H9 (cell line): Measurements from ENCODE around the gene SPATA22. TPM values are rescaled to one million over a fixed set of nuclear protein-coding genes. Genes with fewer than 3 reads are reported as not detected.

Source experiments
- DNase-seq: peaks from one replicate; pipeline ENCODE4 v3.0.0-alpha.2; 2017
- H2AFZ ChIP-seq: one replicate; pipeline ENCODE4 v1.6.1; 2013; ENCODE audit warnings: mild to moderate bottlenecking, low read length, control low read depth, moderate library complexity
- H2AK5ac ChIP-seq: 2 replicates; pipeline ENCODE4 v1.6.1; 2013; ENCODE audit warnings: low read length, control low read depth, mixed read lengths; ENCODE audit not compliant: insufficient read length
- H2BK120ac ChIP-seq: one replicate; pipeline ENCODE4 v1.6.1; 2013; ENCODE audit warnings: low read depth, mild to moderate bottlenecking, low read length, control low read depth, inconsistent platforms; ENCODE audit not compliant: poor library complexity, severe bottlenecking
- H2BK12ac ChIP-seq: 2 replicates; pipeline ENCODE4 v1.6.1; 2013; ENCODE audit warnings: low read length, control low read depth, mixed read lengths, low read depth; ENCODE audit not compliant: insufficient read length
- H2BK15ac ChIP-seq: 2 replicates; pipeline ENCODE4 v1.6.1; 2013; ENCODE audit warnings: low read depth, low read length, control low read depth
- H2BK20ac ChIP-seq: one replicate; pipeline ENCODE4 v1.6.1; 2013; ENCODE audit warnings: low read depth, mild to moderate bottlenecking, low read length, control low read depth, inconsistent platforms; ENCODE audit not compliant: poor library complexity, severe bottlenecking
- H2BK5ac ChIP-seq: 2 replicates; pipeline ENCODE4 v1.6.1; 2013; ENCODE audit warnings: low read length, control low read depth, mixed read lengths; ENCODE audit not compliant: insufficient read length
- H3K14ac ChIP-seq: 2 replicates; pipeline ENCODE4 v1.6.1; 2013; ENCODE audit warnings: low read length, control low read depth; ENCODE audit not compliant: insufficient read depth
- H3K18ac ChIP-seq: 2 replicates; pipeline ENCODE4 v1.6.1; 2013; ENCODE audit warnings: low read depth, mild to moderate bottlenecking, mixed read lengths, low read length, control low read depth; ENCODE audit not compliant: insufficient read length
- H3K23ac ChIP-seq: 2 replicates; pipeline ENCODE4 v1.6.1; 2013; ENCODE audit warnings: low read length, control low read depth, mixed read lengths, low read depth; ENCODE audit not compliant: insufficient read length
- H3K23me2 ChIP-seq: 2 replicates; pipeline ENCODE4 v1.6.1; 2013; ENCODE audit warnings: low read depth, mild to moderate bottlenecking, mixed read lengths, low read length, control low read depth; ENCODE audit not compliant: insufficient read length, poor library complexity, severe bottlenecking
- H3K27ac ChIP-seq: 2 replicates; pipeline ENCODE4 v1.5.1; 2013; ENCODE audit warnings: low read length, control low read depth, mixed read lengths, low read depth; ENCODE audit not compliant: insufficient read length
- H3K27me3 ChIP-seq: 2 replicates; pipeline ENCODE4 v1.6.1; 2013; ENCODE audit warnings: low read length, control low read depth, inconsistent platforms; ENCODE audit not compliant: insufficient read depth
- H3K4ac ChIP-seq: 2 replicates; pipeline ENCODE4 v1.6.1; 2013; ENCODE audit warnings: low read depth, mild to moderate bottlenecking, control low read depth, inconsistent platforms, low read length, moderate library complexity
- H3K4me1 ChIP-seq: 2 replicates; pipeline ENCODE4 v1.6.1; 2013; ENCODE audit warnings: low read length, control low read depth, inconsistent platforms; ENCODE audit not compliant: insufficient read depth
- H3K4me2 ChIP-seq: 2 replicates; pipeline ENCODE4 v1.6.1; 2013; ENCODE audit warnings: low read length, control low read depth, mixed read lengths; ENCODE audit not compliant: insufficient read length, insufficient read depth
- H3K56ac ChIP-seq: 2 replicates; pipeline ENCODE4 v1.6.1; 2013; ENCODE audit warnings: low read depth, mild to moderate bottlenecking, mixed read lengths, low read length, control low read depth; ENCODE audit not compliant: insufficient read length
- H3K79me1 ChIP-seq: 2 replicates; pipeline ENCODE4 v1.6.1; 2013; ENCODE audit warnings: low read depth, mild to moderate bottlenecking, moderate library complexity, low read length, control low read depth, inconsistent platforms; ENCODE audit not compliant: insufficient read depth, poor library complexity, severe bottlenecking
- H3K79me2 ChIP-seq: 2 replicates; pipeline ENCODE4 v1.6.1; 2013; ENCODE audit warnings: low read length, control low read depth, inconsistent platforms; ENCODE audit not compliant: insufficient read depth
- H3K9ac ChIP-seq: 2 replicates; pipeline ENCODE4 v1.6.1; 2013; ENCODE audit warnings: low read length, control low read depth, mixed read lengths; ENCODE audit not compliant: insufficient read length; ENCODE audit errors: extremely low read depth
- H3K9me3 ChIP-seq: one replicate; pipeline ENCODE4 v1.6.1; 2013; ENCODE audit warnings: low read depth, low read length, inconsistent platforms; ENCODE audit not compliant: control insufficient read depth
- H3T11ph ChIP-seq: one replicate; pipeline ENCODE4 v1.6.1; 2013; ENCODE audit warnings: mild to moderate bottlenecking, low read length, control low read depth, inconsistent platforms
- H4K20me1 ChIP-seq: one replicate; pipeline ENCODE4 v1.6.1; 2013; ENCODE audit not compliant: control insufficient read depth, insufficient read length, insufficient read depth
- H4K5ac ChIP-seq: 2 replicates; pipeline ENCODE4 v1.6.1; 2013; ENCODE audit warnings: low read depth, mild to moderate bottlenecking, mixed read lengths, low read length, control low read depth; ENCODE audit not compliant: insufficient read length
- H4K8ac ChIP-seq: replicated peaks from 2 replicates; pipeline ENCODE4 v1.6.1; 2013; ENCODE audit warnings: low read length, control low read depth, mixed read lengths, low read depth; ENCODE audit not compliant: insufficient read length
- H4K91ac ChIP-seq: 2 replicates; pipeline ENCODE4 v1.6.1; 2013; ENCODE audit warnings: low read depth, mild to moderate bottlenecking, moderate library complexity, mixed read lengths, low read length, control low read depth; ENCODE audit not compliant: insufficient read length
- H3K27ac Mint-ChIP-seq, 3 experiments: 2 replicates in 2 of 3; 3 replicates in 1 of 3; pipeline ENCODE4 v1.8.0; 2020 to 2021; ENCODE audit warnings: mixed read lengths in 3 of 3, mild to moderate bottlenecking in 1 of 3, moderate library complexity in 1 of 3
- H3K27me3 Mint-ChIP-seq: 2 replicates; pipeline ENCODE4 v1.8.0; 2021; ENCODE audit warnings: low read depth, mild to moderate bottlenecking, moderate library complexity, mixed read lengths
- H3K36me3 Mint-ChIP-seq, 3 experiments: 2 replicates in 2 of 3; 3 replicates in 1 of 3; pipeline ENCODE4 v1.8.0; 2020 to 2021; ENCODE audit warnings: low read depth in 3 of 3, mixed read lengths in 3 of 3; ENCODE audit not compliant: insufficient read depth in 1 of 3
- H3K4me1 Mint-ChIP-seq, 2 experiments: 2 replicates each; pipeline ENCODE4 v1.8.0; 2020; ENCODE audit warnings: mixed read lengths in 2 of 2
- H3K4me3 Mint-ChIP-seq, 2 experiments: 2 replicates in 1 of 2; 3 replicates in 1 of 2; pipeline ENCODE4 v1.8.0; 2020 to 2021; ENCODE audit warnings: mild to moderate bottlenecking in 2 of 2, mixed read lengths in 2 of 2, moderate library complexity in 1 of 2
- H3K9me3 Mint-ChIP-seq, 2 experiments: 2 replicates in 1 of 2; 3 replicates in 1 of 2; pipeline ENCODE4 v1.8.0; 2020; ENCODE audit warnings: mild to moderate bottlenecking in 2 of 2, mixed read lengths in 2 of 2, moderate library complexity in 1 of 2
- CTCF ChIP-seq: fragments of 200-600 bp; sonication (generic); conservative IDR thresholded peaks from 3 replicates; pipeline ENCODE4 v1.8.0; 2021; ENCODE audit warnings: antibody characterized with exemption, mild to moderate bottlenecking
- WGBS: extraction: QIAGEN DNeasy Blood & Tissue Kit; methylation state at CpG from one replicate; pipeline ENCODE4 v1.1.7; 2013; ENCODE audit warnings: missing lambda C conversion rate, low lambda C conversion rate, mixed read lengths; ENCODE audit not compliant: insufficient read length; ENCODE audit errors: extremely low coverage; 5-methylcytosine and 5-hydroxymethylcytosine counted together
- total RNA-seq: library from RNA; stranded (reverse); gene quantifications from 2 replicates; pipeline ENCODE4 v1.2.1, GENCODE V29; 2021

The SPATA22 gene
- total RNA-seq, 1 experiment from 2014 or later: not detected

GRCh38 chr17:3497101-3497500 lies 25.5 kb upstream of the SPATA22 start:
- H3K27ac Mint-ChIP-seq: peak overlapping the region in 1 of 3 experiments; percentile 20; a peak in 1 of 7 replicates
- H2BK12ac ChIP-seq: no peak overlapping the region
- no peak overlapping the region for H3K14ac ChIP-seq
- no peaks in the 10 kb centered on the region for H3K23me2 ChIP-seq
- no peak overlapping the region for H3K18ac ChIP-seq
- H3K9ac ChIP-seq: no peak overlapping the region
- H3T11ph ChIP-seq: no peak overlapping the region
- H3K27ac ChIP-seq: no peak overlapping the region
- H4K8ac ChIP-seq: no peak overlapping the region
- H3K4me2 ChIP-seq: no peak overlapping the region
- peaks cover 2 to 12% (median 6%) of the 10 kb centered on the region in 3 experiments for H3K36me3 Mint-ChIP-seq
- H3K27me3 ChIP-seq: no peaks in the 10 kb centered on the region
- H2BK120ac ChIP-seq: no peak overlapping the region
- H2BK20ac ChIP-seq: no peak overlapping the region
- H3K4me3 Mint-ChIP-seq: no peak overlapping the region
- no peak for TF ChIP-seq CTCF
- no CpG with 5 or more reads among the region's 7 CpGs for WGBS
- no peak overlapping the region for H4K91ac ChIP-seq
- DNase-seq: no peak
- H2BK15ac ChIP-seq: no peak overlapping the region
- H4K20me1 ChIP-seq: no peaks in the 10 kb centered on the region
- H3K4me1 Mint-ChIP-seq: peaks cover 21% of the 10 kb centered on the region in 2 experiments
- H3K23ac ChIP-seq: no peak overlapping the region
- H3K27me3 Mint-ChIP-seq: no peaks in the 10 kb centered on the region
- peaks cover 12 to 14% of the 10 kb centered on the region in 2 experiments for H3K9me3 Mint-ChIP-seq
- H3K56ac ChIP-seq: no peak overlapping the region
- no peak overlapping the region for H2AFZ ChIP-seq
- H2BK5ac ChIP-seq: no peak overlapping the region
- no peak overlapping the region for H3K4ac ChIP-seq
- H2AK5ac ChIP-seq: no peak overlapping the region
- peaks cover 3% of the 10 kb centered on the region; the same call in 1 of the 2 replicates for H3K4me1 ChIP-seq
- no peaks in the 10 kb centered on the region for H3K9me3 ChIP-seq
- no peak overlapping the region for H4K5ac ChIP-seq
- H3K79me1 ChIP-seq: no peaks in the 10 kb centered on the region
- no peaks in the 10 kb centered on the region for H3K79me2 ChIP-seq
